SK-N-MC (cell line): ENCODE data around the gene MRGPRX2.

Experiments used
- EZH2 ChIP-seq: fragments of 200-600 bp; sonication (generic); IDR thresholded peaks from one replicate; pipeline ENCODE4 v1.6.1; 2017; ENCODE audit warnings: antibody characterized with exemption
- POLR2AphosphoS5 ChIP-seq: IDR thresholded peaks from 2 replicates; pipeline ENCODE4 v1.6.1; 2012; ENCODE audit warnings: mild to moderate bottlenecking, low read depth, low read length, borderline replicate concordance

- TF ChIP-seq POLR2AphosphoS5 (no peak), EZH2 (no peak)
These were observed 32.5 kb downstream of the MRGPRX2 start for GRCh38 chr11:19027829-19028595.
